GM13976 (cell line): ENCODE measurements around the gene PARD6G.

Experiments used
- DNase-seq: peaks from one replicate; pipeline ENCODE4 v3.0.0; 2012; ENCODE audit warnings: low spot score
- in situ Hi-C: fragments of 300-500 bp; cut with MboI; formaldehyde crosslinking; loops from one replicate; pipeline ENCODE4 v1.12.0; 2022; ENCODE audit warnings: low sequenced_read_pairs, mixed read lengths, inconsistent platforms; ENCODE audit not compliant: unreplicated experiment
- TF ChIP-seq, protein P1 (sequence below): IDR thresholded peaks from 2 replicates; pipeline ENCODE4 v1.5.1; 2012; ENCODE audit warnings: borderline replicate concordance, mild to moderate bottlenecking; ENCODE audit not compliant: insufficient read depth; ENCODE audit errors: extremely low read depth, missing control alignments, control extremely low read depth

Gene PARD6G

DNA sequence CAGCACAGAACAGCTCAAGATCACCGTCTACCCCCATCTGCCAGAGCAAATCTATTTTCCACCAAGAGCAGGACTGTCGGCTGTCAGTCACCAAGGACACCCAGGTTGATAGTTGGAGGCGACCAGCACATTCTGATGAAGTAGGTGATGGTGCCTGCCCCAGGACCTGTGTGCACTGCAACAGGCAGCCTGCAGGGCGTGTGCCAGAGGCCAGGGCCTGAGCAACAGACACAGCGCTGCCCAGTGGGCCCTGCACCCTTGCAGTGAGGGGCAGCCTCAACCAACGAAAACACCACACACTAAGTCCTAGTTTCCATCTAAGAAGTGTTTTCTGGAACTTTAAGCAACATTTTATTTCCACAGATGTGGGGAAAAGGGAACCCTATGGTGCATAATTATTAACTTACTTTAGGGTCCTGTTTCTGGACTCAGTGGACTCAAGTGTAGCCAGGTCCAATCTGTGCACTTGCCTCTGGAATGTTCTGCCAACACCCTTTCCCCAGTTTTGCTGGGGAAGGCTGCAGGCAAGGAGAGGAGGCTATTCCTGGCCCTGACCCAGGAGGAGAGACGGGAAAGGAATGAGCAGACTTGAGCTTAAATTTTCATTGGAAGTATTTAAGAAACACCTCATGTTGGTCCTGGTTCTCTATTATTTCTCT lies 76.8 kb downstream of the PARD6G start:
- in situ Hi-C loops = no loop called here
- DNase-seq = no peak
- TF ChIP-seq, protein P1, sequence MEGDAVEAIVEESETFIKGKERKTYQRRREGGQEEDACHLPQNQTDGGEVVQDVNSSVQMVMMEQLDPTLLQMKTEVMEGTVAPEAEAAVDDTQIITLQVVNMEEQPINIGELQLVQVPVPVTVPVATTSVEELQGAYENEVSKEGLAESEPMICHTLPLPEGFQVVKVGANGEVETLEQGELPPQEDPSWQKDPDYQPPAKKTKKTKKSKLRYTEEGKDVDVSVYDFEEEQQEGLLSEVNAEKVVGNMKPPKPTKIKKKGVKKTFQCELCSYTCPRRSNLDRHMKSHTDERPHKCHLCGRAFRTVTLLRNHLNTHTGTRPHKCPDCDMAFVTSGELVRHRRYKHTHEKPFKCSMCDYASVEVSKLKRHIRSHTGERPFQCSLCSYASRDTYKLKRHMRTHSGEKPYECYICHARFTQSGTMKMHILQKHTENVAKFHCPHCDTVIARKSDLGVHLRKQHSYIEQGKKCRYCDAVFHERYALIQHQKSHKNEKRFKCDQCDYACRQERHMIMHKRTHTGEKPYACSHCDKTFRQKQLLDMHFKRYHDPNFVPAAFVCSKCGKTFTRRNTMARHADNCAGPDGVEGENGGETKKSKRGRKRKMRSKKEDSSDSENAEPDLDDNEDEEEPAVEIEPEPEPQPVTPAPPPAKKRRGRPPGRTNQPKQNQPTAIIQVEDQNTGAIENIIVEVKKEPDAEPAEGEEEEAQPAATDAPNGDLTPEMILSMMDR = no peak

DNA sequence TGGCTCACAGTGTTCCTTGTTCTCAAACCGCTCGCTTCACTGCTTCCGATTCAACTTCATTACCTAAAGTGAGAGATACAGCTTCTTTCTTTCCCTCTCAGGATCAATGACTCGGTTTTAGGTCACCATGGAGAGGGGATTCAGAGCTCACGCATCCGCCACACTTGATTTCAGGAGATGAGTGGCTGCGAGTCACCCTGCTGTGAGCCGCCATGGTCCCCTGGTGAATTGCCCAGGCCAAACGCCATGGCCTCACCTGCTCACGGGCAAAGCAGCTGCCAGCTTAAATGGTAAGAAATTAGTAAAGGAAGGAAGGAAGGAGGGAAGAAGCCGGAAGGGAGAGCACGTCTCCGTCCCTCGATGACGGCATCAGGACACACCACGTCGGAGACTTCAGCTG lies 77.7 kb downstream of the PARD6G start:
- in situ Hi-C loops = no loop called here

DNA sequence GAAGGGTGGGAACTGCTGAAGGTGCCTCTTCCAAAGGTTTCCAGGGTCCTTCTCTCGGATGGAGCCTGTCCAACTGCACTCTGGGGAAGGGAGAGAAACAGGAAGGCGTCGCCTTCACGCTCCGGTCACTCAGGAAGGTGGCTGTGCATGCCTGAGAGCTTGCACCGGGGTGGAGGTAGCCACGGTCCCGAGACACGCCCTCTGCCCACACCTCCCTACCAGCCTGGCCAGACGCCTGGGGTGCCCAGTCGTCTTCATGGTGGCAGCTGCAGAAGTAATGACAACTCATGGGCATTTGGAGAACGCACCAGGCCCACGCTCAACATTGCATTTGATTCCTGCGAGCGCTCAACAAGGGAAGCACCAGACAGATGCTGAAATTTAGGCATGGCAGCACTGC lies 78.3 kb downstream of the PARD6G start:
- in situ Hi-C loops = no loop called here
- TF ChIP-seq, protein P1 = no peak
- DNase-seq = no peak

More for the DNA sequence above, 77.7 kb downstream of the PARD6G start:
- TF ChIP-seq, protein P1 = no peak
- DNase-seq = no peak

DNA sequence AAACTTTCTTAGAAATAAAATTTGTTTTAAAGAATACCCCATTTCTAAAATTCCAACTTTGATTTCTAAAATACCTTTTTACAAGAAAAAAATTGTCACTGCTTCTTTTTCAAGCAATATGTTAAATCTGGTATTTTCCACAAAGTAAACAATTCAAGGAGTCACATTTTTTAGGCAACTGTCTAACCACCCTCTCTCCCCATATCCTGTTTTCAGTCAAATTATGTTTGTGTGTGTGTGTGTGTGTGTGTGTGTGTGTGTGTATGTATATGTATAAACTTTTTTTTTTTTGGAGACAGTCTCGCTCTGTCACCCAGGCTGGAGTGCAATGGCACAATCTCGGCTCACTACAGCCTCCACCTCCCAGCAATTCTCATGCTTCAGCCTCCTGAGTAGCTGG lies 79.0 kb downstream of the PARD6G start:
- no peak for DNase-seq
- in situ Hi-C loops = no loop called here
- TF ChIP-seq, protein P1 = no peak

DNA sequence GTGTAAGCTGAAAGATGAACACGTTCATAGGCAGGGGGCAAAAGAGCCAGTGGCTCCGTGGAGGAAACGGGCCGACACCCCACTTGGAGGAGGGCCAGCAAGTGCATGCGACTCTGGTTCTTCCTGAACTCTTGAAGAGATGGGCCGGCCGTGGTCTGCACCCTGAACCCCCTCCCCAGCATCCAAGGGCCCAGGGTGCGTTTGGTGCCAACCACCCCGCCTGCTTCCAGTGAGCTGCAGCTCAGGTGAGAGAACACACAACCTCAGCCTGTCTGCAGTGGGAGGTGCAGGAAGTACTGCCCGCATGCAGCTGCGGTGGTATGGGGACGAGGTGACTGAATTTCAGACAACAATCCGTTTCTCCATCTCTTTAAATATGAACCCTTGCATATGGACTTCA lies 79.4 kb downstream of the PARD6G start:
- TF ChIP-seq, protein P1 = no peak
- DNase-seq = no peak
- in situ Hi-C loops = no loop called here

DNA sequence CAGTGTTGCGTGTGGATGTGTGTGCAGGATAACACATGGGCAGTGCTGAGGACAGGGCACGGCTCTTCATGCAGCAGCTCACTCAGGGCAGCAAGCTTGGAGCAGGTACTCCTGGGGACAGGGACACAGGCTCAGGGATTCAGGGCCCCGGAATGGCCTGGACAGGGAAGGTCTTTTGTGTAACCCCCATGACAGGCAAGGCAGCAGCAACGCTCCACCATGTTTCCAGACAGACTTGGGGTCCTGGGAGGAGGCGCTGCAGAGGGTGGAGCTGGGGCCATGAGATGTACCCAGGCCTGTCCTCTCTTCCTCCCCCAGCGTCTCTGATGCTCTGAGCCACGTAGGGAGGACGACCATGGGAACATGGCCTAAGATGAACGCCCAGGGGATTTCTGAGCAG lies 80.0 kb downstream of the PARD6G start:
- DNase-seq = no peak
- TF ChIP-seq, protein P1 = no peak
- in situ Hi-C loops = no loop called here
